ENCODE measurements around the gene ADCY3.

- TF ChIP-seq CTCF (IDR thresholded peaks at IDR 0.05) (no peak), EP300 (IDR thresholded peaks at IDR 0.05; ENCODE audit: low read depth) (no peak), POLR2A (IDR thresholded peaks at IDR 0.05) (no peak), POLR2AphosphoS5 (IDR thresholded peaks at IDR 0.05) (no peak)
These were observed 3.1 kb upstream of the ADCY3 start for GRCh38 chr2:24923106-24923505.
